Hippocampal formation (tissue), 2 donors: ENCODE measurements around the gene SENP5.

Experiments
- DNase-seq, 2 donors: peaks; one replicate each; lab custom pipeline; 2025; lab: John Stamatoyannopoulos, UW

Gene SENP5

GRCh38 chr3:196969134-196969659 lies 101.5 kb downstream of the SENP5 start:
- DNase-seq, result peak in 1 of 2 donors; percentile 2

GRCh38 chr3:196969660-196970546 lies 102.2 kb downstream of the SENP5 start:
- DNase-seq, result peak; percentile 12 to 52

GRCh38 chr3:196970547-196971093 lies 102.9 kb downstream of the SENP5 start:
- DNase-seq, result no peak

GRCh38 chr3:196971094-196971698 lies 103.5 kb downstream of the SENP5 start:
- DNase-seq, result no peak

- DNase-seq, result no peak
Observed at GRCh38 chr3:196974661-196975060, 106.9 kb downstream of the SENP5 start.

GRCh38 chr3:196975349-196975748 lies 107.6 kb downstream of the SENP5 start:
- DNase-seq, result no peak

GRCh38 chr3:196976941-196977340 lies 109.2 kb downstream of the SENP5 start:
- DNase-seq, result no peak

- no peak for DNase-seq
Observed at GRCh38 chr3:196979545-196979944, 111.8 kb downstream of the SENP5 start.

GRCh38 chr3:196981657-196982056 lies 113.9 kb downstream of the SENP5 start:
- no peak for DNase-seq

GRCh38 chr3:196983186-196983585 lies 115.5 kb downstream of the SENP5 start:
- no peak for DNase-seq
